Dermis microvascular lymphatic vessel endothelial cell (primary cell): ENCODE results near the gene SMOC2. TPM values are rescaled to one million over a fixed set of nuclear protein-coding genes. Genes with fewer than 3 reads are reported as not detected.

Source experiments
- DNase-seq, 2 donors: peaks; one replicate each; pipeline versions ENCODE4 v3.0.0 to v3.0.0-alpha.2; 2010; ENCODE audit warnings: low read depth in 2 of 2
- total RNA-seq: library from RNA; depleted of rRNA; stranded (reverse); fragments of >200 nt; gene quantifications from 2 replicates; pipeline ENCODE4 v1.2.1, GENCODE V29; 2014

The SMOC2 gene
- total RNA-seq, 1 donor from 2014 or later: not detected

DNA sequence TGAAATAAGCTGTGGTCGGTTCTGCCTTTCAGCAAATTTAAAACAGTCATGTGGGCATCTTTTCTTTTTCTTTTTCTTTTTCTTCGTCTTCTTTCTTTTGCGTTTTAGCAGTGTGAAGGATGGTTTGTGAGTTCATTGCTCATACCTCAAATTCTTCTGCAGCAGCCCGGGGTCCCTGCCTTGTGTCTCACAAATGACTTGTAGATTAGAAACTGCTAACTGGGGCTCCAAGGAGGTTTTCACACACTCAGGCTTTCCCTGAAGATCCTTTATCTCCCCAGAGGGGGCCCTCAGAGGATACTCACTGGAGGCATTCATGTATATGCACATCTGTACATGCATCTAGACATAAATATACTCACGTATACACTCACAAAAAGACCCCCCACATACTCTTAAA lies 1.7 kb downstream of the SMOC2 start:
- no peak for DNase-seq

GRCh38 chr6:168447282-168447681 lies 6.3 kb downstream of the SMOC2 start:
- DNase-seq: no peak

DNA sequence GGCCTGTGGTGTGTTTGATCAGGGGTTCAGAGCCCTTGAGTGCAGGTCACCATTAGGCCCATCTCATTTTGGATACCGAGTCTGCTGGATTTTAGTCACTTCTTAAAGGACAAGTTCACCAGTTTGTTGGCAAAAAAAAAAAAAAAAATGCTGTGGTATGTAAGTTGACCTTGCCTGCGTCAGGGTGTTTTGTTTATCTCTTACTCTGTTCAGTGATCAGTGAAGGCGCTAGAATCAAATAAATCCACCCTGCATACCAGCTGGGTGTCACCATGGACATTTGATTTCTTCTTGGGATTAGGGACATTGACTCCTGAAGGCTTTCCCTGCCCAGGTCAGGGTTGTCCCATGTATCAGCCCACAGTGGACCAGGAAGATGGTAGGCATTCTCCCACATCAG lies 6.7 kb downstream of the SMOC2 start:
- DNase-seq: no peak

DNA sequence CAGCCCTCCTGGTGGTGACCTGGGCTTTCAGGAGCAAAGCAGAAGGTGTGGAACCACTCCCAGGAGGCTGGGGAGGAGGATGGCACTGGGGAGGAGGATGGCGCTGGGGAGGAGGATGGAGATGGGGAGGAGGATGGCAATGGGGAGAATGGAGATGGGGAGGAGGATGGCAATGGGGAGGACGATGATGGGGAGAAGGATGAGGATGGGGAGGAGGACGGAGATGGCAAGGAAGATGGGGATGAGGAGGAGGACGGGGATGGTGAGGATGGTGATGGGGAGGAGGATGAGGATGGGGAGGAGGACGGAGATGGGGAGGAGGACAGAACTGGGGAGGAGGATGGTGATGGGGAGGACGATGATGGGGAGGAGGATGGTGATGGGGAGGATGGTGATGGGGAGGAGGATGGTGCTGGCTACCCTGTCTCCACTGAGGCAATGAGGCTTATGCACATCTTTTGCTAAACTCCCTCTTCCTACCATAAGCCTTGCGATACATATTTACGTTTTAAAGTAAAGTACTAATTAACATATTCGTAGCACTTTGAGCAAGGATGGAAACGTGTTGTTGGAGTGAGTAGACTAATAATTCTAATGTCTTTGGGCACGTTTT lies 7.4 kb downstream of the SMOC2 start:
- no peak for DNase-seq

DNA sequence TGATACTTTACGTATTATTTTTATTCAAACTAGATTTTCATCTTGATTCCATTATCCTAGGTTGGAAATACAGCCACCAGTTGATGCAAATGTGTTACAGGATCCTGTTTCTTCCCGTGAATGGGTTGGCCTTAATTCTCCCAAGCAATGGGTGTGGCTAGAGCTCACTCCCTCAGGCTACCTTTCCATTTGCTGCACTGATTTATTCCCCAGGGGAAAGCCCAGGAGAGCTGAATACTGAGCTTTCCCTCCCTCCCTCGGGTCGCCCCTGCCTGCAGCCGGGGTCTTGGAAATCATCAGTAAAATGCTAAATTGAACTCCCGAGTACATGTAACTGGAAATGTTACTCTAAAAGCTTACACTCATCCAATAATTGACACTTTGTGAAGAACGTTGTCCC lies 9.9 kb downstream of the SMOC2 start:
- no peak for DNase-seq

DNA sequence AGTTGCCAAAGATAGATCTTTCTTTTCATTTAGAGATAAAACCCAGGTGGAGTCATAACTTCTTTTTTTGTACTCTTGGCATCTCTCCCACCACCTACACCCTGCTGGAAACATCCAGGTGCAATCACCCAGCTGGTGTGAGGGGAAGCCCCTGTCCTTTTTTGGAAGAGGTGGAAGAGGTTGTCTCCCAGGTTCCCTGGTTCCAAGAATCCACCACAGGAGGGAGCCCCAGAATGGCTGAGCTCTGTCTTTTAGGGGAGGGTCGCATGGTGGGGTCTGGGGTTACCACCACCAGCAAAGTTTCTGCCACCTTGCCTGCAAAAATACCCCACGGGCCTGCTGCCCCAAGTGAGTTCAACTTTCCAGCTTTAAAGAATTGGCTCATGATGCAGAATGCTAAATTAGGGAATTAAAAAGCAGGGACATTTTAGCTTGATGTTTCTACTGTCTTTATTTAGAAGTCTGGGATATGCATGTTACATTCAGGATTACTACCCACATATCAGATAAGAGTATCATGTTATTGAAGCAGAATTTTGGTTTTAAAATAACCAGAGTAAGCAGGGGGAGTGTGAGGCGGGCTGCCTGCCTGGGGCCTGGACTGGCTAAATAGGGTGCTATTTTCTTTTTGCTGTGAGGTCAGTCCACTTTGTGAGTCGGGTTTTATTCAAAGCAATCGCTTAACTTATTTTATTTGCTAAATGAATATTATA lies 11.0 kb downstream of the SMOC2 start:
- DNase-seq: no peak

- no peak for DNase-seq
Observed at GRCh38 chr6:168452685-168453377, 11.8 kb downstream of the SMOC2 start.

- DNase-seq: no peak
Observed at GRCh38 chr6:168455847-168456530, 15.0 kb downstream of the SMOC2 start.

GRCh38 chr6:168456907-168457652 lies 16.1 kb downstream of the SMOC2 start:
- no peak for DNase-seq

DNA sequence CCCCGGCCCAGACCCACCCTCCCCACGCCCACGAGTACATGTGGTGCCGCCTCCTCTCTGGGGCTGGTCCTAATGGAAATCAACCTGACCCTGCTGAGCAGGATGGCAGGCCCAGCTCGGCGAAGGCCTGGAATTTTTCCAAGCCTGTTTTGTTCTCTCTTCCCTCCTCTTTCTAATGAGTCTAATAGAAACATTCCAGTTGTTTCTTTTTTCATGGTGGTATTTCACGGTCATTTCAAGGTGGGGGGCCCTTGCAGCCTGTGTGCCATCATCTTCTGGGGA lies 16.6 kb downstream of the SMOC2 start:
- no peak for DNase-seq

DNA sequence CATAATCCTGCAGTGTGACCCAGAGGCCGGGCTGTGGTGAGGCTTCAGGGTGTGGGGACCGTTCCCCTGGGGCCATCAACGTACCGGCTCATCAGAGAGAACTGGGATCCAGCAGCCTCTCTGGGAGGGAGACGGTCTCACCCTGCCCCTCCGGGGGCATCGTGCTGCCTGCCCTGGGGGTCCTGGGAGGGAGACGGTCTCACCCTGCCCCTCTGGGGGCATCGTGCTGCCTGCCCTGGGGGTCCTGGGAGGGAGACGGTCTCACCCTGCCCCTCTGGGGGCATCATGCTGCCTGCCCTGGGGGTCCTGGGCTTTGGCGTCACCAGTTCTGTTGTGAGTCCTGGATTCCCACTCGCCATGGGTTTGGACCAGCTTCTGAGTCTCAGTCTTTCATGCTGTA lies 17.1 kb downstream of the SMOC2 start:
- DNase-seq: no peak

DNA sequence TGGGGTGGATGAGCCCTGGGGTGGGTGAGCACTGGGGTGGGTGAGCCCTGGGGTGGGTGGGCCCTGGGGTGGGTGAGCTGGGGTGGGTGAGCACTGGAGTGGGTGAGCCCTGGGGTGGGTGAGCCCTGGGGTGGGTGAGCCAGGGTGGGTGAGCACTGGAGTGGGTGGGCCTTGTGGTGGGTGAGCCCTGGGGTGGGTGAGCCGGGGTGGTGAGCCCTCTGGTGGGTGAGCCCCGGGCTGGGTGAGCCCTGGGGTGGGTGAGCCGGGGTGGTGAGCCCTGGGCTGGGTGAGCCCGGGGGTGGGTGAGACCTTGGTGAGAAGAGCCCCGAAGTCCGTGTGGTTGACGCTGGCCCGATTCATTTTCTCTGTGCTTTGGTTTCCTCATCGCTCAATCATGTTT lies 18.6 kb downstream of the SMOC2 start:
- DNase-seq: no peak

- DNase-seq: no peak
Observed at GRCh38 chr6:168462289-168462853, 21.4 kb downstream of the SMOC2 start.

DNA sequence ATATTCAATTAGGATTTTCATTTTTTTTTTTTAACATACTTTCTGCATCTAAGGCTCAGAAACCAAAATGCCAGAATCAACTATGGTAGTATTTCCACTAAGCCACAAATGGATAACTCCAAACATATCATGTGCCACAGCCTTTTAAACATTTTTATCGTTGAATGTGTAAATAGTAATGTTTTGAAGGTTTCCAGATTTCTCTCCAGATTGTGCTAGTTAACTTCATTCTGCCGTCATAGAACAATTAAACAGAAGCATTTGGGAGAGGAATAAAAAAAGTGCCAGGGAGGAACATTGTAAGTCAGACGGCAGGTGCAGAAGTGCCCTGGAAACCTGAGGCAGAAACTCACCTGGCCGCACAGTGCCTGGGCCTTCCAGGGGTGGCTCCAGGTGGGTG lies 23.6 kb downstream of the SMOC2 start:
- DNase-seq: no peak

DNA sequence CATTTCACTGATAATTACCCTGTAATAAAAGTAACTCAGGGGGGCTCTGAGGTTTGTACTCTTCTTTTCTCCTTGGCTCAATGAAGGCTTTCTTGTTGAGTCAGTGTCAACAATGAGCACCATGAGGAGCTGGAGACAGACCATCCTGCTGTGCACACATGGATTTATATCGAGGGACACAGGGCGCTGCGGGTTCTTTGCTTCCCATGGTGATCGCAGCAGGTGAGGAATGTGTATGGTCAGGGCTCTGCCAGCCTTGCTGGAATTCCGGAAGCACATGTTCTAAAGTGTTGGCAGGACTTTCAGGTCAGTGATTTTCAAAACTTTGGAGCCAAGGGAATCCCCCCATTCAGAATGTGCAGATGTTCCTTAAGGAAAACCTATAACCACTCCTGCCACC lies 27.1 kb downstream of the SMOC2 start:
- no peak for DNase-seq

- DNase-seq: no peak
Observed at GRCh38 chr6:168469521-168469920, 28.5 kb downstream of the SMOC2 start.

DNA sequence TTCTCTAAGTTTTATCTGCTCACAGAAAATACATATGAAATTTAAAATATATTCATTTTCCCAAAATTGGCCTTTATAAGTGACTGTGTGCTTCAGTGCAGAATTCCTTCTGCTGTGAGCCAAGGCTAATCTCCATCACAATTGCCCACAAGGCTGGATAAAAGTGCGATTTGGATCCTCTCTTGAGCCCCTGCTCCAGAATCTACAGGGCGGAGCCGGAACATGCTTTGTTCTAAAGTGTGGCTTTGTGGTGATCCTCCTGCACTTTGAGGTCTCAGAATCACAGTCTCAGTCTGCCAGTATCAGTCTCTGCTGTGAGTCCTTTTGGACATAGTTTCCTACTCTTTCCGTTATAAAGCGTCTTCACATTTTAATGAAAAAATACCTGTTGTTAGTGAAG lies 28.9 kb downstream of the SMOC2 start:
- DNase-seq: no peak

GRCh38 chr6:168472363-168472762 lies 31.4 kb downstream of the SMOC2 start:
- DNase-seq: no peak

DNA sequence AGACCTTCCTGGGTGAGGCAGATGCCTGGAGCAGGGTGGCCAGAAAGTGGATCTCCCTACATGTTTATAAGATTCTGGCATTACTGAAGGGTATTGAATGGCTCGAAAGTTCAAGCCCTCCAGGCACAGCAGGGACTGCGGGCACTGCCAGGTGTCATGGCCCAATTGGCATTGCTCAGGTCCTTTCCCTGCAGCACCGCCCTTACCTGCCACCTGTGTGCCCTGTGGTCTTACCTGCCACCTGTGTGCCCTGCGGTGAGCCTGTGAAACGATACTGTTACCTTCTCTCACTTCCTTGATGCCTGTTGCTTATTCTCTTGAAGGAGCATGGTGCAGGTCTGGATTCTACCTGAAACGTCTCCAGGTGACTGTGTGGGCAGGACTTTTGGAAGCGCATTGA lies 32.2 kb downstream of the SMOC2 start:
- DNase-seq: no peak

- no peak for DNase-seq
Observed at GRCh38 chr6:168475188-168476013, 34.4 kb downstream of the SMOC2 start.

- DNase-seq: no peak
Observed at GRCh38 chr6:168479421-168479820, 38.4 kb downstream of the SMOC2 start.
